Neural crest cell (in vitro differentiated cells): ENCODE results near the gene TCF4. TPM values are rescaled to one million over a fixed set of nuclear protein-coding genes. Genes with fewer than 3 reads are reported as not detected.

Experiments
- DNase-seq: peaks from one replicate; pipeline ENCODE4 v3.0.0; 2021; ENCODE audit warnings: low read depth, mixed read lengths, low spot score
- H3K27ac Mint-ChIP-seq: one replicate; pipeline ENCODE4 v1.8.0; 2021; ENCODE audit warnings: mild to moderate bottlenecking, mixed read lengths; ENCODE audit not compliant: unreplicated experiment
- H3K27me3 Mint-ChIP-seq: 2 replicates; pipeline ENCODE4 v1.8.0; 2021; ENCODE audit warnings: low read depth, mild to moderate bottlenecking, mixed read lengths
- H3K36me3 Mint-ChIP-seq: 2 replicates; pipeline ENCODE4 v1.8.0; 2021; ENCODE audit warnings: low read depth, mild to moderate bottlenecking, mixed read lengths
- H3K4me1 Mint-ChIP-seq: 2 replicates; pipeline ENCODE4 v1.8.0; 2021; ENCODE audit warnings: mixed read lengths
- H3K4me3 Mint-ChIP-seq: one replicate; pipeline ENCODE4 v1.8.0; 2021; ENCODE audit warnings: mild to moderate bottlenecking, mixed read lengths
- H3K9me3 Mint-ChIP-seq: 2 replicates; pipeline ENCODE4 v1.8.0; 2021; ENCODE audit warnings: mixed read lengths
- total RNA-seq: library from RNA; stranded (reverse); gene quantifications from 2 replicates; pipeline ENCODE4 v1.2.1, GENCODE V29; 2021
- TF ChIP-seq, protein P1 (sequence below): fragments of 200-600 bp; sonication (generic); conservative IDR thresholded peaks from 2 replicates; pipeline ENCODE4 v1.5.0; 2021; ENCODE audit warnings: antibody characterized with exemption, mild to moderate bottlenecking

Gene TCF4
- total RNA-seq, 1 donor from 2014 or later = 89.9 TPM

DNA sequence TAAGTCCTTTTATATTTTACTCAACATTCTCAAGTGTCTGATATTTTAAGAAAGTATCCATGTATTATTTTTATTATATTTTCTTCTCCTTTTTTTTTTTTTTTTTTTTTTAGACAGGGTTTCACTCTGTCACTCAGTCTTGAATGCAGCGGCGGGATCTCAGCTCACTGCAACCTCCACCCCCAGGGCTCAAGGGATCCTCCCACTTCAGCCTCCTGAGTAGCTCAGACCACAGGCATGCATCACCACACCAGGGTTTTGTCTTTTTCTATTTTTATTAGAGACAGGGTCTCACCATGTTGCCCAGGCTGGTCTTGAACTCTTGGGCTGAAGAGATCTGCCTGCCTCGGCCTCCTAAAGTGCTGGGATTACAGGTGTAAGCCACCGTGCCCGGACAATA lies 212.1 kb downstream of the TCF4 start:
- H3K9me3 Mint-ChIP-seq = peaks cover 4% of the 10 kb centered on the region
- no peak overlapping the region for H3K27ac Mint-ChIP-seq
- no peak overlapping the region for H3K4me3 Mint-ChIP-seq
- H3K4me1 Mint-ChIP-seq = no peaks in the 10 kb centered on the region
- no peaks in the 10 kb centered on the region for H3K27me3 Mint-ChIP-seq
- no peak for DNase-seq
- H3K36me3 Mint-ChIP-seq = peaks cover 12% of the 10 kb centered on the region
- TF ChIP-seq, protein P1, sequence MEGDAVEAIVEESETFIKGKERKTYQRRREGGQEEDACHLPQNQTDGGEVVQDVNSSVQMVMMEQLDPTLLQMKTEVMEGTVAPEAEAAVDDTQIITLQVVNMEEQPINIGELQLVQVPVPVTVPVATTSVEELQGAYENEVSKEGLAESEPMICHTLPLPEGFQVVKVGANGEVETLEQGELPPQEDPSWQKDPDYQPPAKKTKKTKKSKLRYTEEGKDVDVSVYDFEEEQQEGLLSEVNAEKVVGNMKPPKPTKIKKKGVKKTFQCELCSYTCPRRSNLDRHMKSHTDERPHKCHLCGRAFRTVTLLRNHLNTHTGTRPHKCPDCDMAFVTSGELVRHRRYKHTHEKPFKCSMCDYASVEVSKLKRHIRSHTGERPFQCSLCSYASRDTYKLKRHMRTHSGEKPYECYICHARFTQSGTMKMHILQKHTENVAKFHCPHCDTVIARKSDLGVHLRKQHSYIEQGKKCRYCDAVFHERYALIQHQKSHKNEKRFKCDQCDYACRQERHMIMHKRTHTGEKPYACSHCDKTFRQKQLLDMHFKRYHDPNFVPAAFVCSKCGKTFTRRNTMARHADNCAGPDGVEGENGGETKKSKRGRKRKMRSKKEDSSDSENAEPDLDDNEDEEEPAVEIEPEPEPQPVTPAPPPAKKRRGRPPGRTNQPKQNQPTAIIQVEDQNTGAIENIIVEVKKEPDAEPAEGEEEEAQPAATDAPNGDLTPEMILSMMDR = no peak

GRCh38 chr18:55374741-55375140 lies 213.3 kb downstream of the TCF4 start:
- Mint-ChIP-seq H3K27me3 (no peaks in the 10 kb centered on the region), H3K9me3 (peaks cover 4% of the 10 kb centered on the region), H3K4me1 (no peaks in the 10 kb centered on the region)

GRCh38 chr18:55372209-55372608 lies 215.8 kb downstream of the TCF4 start:
- peaks cover 10% of the 10 kb centered on the region for H3K36me3 Mint-ChIP-seq

More at GRCh38 chr18:55374741-55375140, 213.3 kb downstream of the TCF4 start:
- TF ChIP-seq, protein P1 = no peak
- no peak overlapping the region for H3K4me3 Mint-ChIP-seq
- no peak overlapping the region for H3K27ac Mint-ChIP-seq
- H3K36me3 Mint-ChIP-seq = peaks cover 12% of the 10 kb centered on the region
- no peak for DNase-seq

DNA sequence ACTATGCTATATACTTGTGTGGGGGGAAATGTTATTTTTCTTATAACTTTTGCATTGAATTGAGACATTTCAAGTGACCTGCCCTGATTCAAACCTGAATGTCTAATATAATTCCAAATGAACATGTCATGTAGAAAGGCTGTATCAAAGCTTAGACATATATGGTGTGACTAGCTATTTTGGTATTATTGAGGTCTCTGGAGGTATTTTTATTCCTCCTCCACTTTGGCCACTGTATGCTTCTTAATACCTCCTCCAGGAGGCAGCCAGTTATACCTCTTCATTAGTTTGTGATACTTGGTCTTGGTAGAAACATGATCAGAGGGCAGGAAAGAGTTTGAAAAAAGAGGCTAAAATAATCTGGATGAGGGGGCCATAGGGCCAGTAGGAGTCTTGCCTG lies 217.1 kb downstream of the TCF4 start:
- H3K36me3 Mint-ChIP-seq = peaks cover 5% of the 10 kb centered on the region
- TF ChIP-seq, protein P1 = no peak
- H3K9me3 Mint-ChIP-seq = peaks cover 7% of the 10 kb centered on the region
- no peaks in the 10 kb centered on the region for H3K27me3 Mint-ChIP-seq
- DNase-seq = no peak
- no peak overlapping the region for H3K4me3 Mint-ChIP-seq
- H3K4me1 Mint-ChIP-seq = no peaks in the 10 kb centered on the region
- H3K27ac Mint-ChIP-seq = no peak overlapping the region

More at GRCh38 chr18:55372209-55372608, 215.8 kb downstream of the TCF4 start:
- no peak overlapping the region for H3K4me3 Mint-ChIP-seq
- TF ChIP-seq, protein P1 = no peak
- H3K27me3 Mint-ChIP-seq = no peaks in the 10 kb centered on the region
- H3K27ac Mint-ChIP-seq = no peak overlapping the region
- no peak for DNase-seq
- H3K4me1 Mint-ChIP-seq = no peaks in the 10 kb centered on the region
- peaks cover 7% of the 10 kb centered on the region for H3K9me3 Mint-ChIP-seq

DNA sequence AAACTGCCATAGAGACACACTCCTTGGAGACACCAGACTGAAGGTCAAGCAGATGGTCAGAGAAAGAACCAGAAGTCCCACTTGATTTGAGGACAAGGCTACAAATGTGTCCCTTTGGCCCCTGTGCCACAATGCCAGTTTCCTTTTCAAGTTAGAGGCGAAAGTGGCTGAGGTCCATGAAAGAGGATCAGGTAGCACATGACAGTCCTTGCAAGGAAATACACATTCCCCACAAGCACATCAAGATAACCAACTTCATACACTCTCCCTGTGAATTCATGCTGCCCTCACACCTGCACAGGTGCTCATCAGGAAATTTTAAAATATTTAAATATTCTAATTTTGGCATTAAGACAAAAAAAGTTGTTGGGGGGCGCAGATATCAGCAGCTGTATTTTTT lies 218.6 kb downstream of the TCF4 start:
- Mint-ChIP-seq H3K36me3 (no peaks in the 10 kb centered on the region), H3K27ac (no peak overlapping the region), H3K27me3 (no peaks in the 10 kb centered on the region), H3K4me1 (no peaks in the 10 kb centered on the region), H3K4me3 (no peak overlapping the region), H3K9me3 (peaks cover 2% of the 10 kb centered on the region)
- no peak for DNase-seq
- TF ChIP-seq, protein P1 = no peak

GRCh38 chr18:55365342-55365741 lies 222.7 kb downstream of the TCF4 start:
- no peak overlapping the region for H3K27ac Mint-ChIP-seq
- TF ChIP-seq, protein P1 = no peak
- H3K4me3 Mint-ChIP-seq = no peak overlapping the region
- DNase-seq = no peak
- peaks cover 6% of the 10 kb centered on the region for H3K9me3 Mint-ChIP-seq
- H3K36me3 Mint-ChIP-seq = peaks cover 6% of the 10 kb centered on the region
- H3K4me1 Mint-ChIP-seq = peaks cover 1% of the 10 kb centered on the region
- H3K27me3 Mint-ChIP-seq = no peaks in the 10 kb centered on the region
